Endodermal cell (in vitro differentiated cells): ENCODE measurements around the gene ARHGAP42. TPM values are rescaled to one million over a fixed set of nuclear protein-coding genes. Genes with fewer than 3 reads are reported as not detected.

ENCODE experiments used
- DNase-seq: peaks from one replicate; pipeline ENCODE4 v3.0.0-alpha.2; 2017
- H3K27ac ChIP-seq: 2 replicates; pipeline ENCODE4 v1.5.1; 2013; ENCODE audit warnings: mild to moderate bottlenecking, low read depth, low read length, moderate library complexity
- H3K27me3 ChIP-seq: 2 replicates; pipeline ENCODE4 v1.6.1; 2013; ENCODE audit warnings: mild to moderate bottlenecking, low read length, moderate library complexity; ENCODE audit not compliant: insufficient read depth, control insufficient read depth, poor library complexity, severe bottlenecking
- H3K36me3 ChIP-seq: 2 replicates; pipeline ENCODE4 v1.7.0; 2013; ENCODE audit warnings: mild to moderate bottlenecking, low read length, moderate library complexity; ENCODE audit not compliant: control insufficient read depth, insufficient read depth
- H3K4me1 ChIP-seq: one replicate; pipeline ENCODE4 v1.7.0; 2013; ENCODE audit warnings: low read length; ENCODE audit not compliant: control insufficient read depth, insufficient read depth
- H3K4me3 ChIP-seq: 2 replicates; pipeline ENCODE4 v1.5.1; 2013; ENCODE audit warnings: mild to moderate bottlenecking, low read length, moderate library complexity
- H3K9ac ChIP-seq: 2 replicates; pipeline ENCODE4 v1.6.1; 2013; ENCODE audit warnings: mild to moderate bottlenecking, low read length, moderate library complexity; ENCODE audit not compliant: poor library complexity, severe bottlenecking; ENCODE audit errors: extremely low read depth
- H3K9me3 ChIP-seq: 2 replicates; pipeline ENCODE4 v1.6.1; 2013; ENCODE audit warnings: mild to moderate bottlenecking, low read length, moderate library complexity; ENCODE audit not compliant: control insufficient read depth
- H3K27ac Mint-ChIP-seq: 2 replicates; pipeline ENCODE4 v1.8.0; 2020; ENCODE audit warnings: mixed read lengths
- H3K27me3 Mint-ChIP-seq: 2 replicates; pipeline ENCODE4 v1.8.0; 2021; ENCODE audit warnings: mild to moderate bottlenecking, mixed read lengths; ENCODE audit not compliant: insufficient read depth
- H3K36me3 Mint-ChIP-seq: 2 replicates; pipeline ENCODE4 v1.8.0; 2020; ENCODE audit warnings: low read depth, mixed read lengths
- H3K4me1 Mint-ChIP-seq: 2 replicates; pipeline ENCODE4 v1.8.0; 2020; ENCODE audit warnings: mixed read lengths
- H3K4me3 Mint-ChIP-seq: 2 replicates; pipeline ENCODE4 v1.8.0; 2020; ENCODE audit warnings: mild to moderate bottlenecking, moderate library complexity, mixed read lengths
- H3K9me3 Mint-ChIP-seq: 2 replicates; pipeline ENCODE4 v1.8.0; 2020; ENCODE audit warnings: mild to moderate bottlenecking, mixed read lengths
- WGBS, 2 experiments: methylation state at CpG; one replicate each; pipeline versions ENCODE4 v1.1.5 to v1.1.7; 2013; ENCODE audit warnings: missing lambda C conversion rate in 2 of 2, mixed read lengths in 1 of 2; ENCODE audit not compliant: insufficient coverage in 1 of 2, insufficient read length in 1 of 2; 5-methylcytosine and 5-hydroxymethylcytosine counted together
- total RNA-seq, 2 donors: library from RNA; stranded (reverse); fragmentation: NEBNext Ultra II Directional in 1 of 2; extraction: Animal tissue kit (Norgen Biotek cat#: 25700) in 1 of 2; gene quantifications; 2 replicates in 1 of 2; 3 replicates in 1 of 2; pipeline ENCODE4 v1.2.1, GENCODE V29; 2021
- TF ChIP-seq, protein P1 (sequence below): fragments of 200-600 bp; sonication (generic); conservative IDR thresholded peaks from 2 replicates; pipeline ENCODE4 v1.5.0; 2021; ENCODE audit warnings: antibody characterized with exemption, mild to moderate bottlenecking

ARHGAP42 gene
- total RNA-seq, 2 donors from 2014 or later: 164 to 176 TPM

DNA sequence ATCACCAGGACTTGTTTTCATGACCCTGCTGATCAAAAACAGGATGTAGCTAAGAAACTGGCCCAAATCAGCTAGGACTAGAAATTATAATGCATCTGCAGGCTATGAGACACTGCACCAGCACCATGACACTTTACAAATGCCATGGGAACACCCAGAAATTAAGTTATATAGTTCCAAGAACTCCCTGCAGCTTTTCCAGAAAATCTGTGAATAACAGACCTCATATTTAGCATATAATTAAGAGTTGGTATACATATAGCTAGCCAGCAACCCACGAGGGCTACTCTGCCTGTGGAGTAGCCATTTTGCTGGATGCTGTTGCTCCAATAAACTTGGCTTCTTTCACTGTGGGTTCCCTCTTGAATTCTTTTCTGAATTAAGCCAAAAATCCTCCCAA, 341.6 kb downstream of the ARHGAP42 start:
- TF ChIP-seq, protein P1, sequence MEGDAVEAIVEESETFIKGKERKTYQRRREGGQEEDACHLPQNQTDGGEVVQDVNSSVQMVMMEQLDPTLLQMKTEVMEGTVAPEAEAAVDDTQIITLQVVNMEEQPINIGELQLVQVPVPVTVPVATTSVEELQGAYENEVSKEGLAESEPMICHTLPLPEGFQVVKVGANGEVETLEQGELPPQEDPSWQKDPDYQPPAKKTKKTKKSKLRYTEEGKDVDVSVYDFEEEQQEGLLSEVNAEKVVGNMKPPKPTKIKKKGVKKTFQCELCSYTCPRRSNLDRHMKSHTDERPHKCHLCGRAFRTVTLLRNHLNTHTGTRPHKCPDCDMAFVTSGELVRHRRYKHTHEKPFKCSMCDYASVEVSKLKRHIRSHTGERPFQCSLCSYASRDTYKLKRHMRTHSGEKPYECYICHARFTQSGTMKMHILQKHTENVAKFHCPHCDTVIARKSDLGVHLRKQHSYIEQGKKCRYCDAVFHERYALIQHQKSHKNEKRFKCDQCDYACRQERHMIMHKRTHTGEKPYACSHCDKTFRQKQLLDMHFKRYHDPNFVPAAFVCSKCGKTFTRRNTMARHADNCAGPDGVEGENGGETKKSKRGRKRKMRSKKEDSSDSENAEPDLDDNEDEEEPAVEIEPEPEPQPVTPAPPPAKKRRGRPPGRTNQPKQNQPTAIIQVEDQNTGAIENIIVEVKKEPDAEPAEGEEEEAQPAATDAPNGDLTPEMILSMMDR: no peak
- Mint-ChIP-seq H3K27ac (no peak overlapping the region), H3K4me1 (no peaks in the 10 kb centered on the region), H3K4me3 (no peak overlapping the region), H3K36me3 (no peaks in the 10 kb centered on the region), H3K9me3 (no peaks in the 10 kb centered on the region), H3K27me3 (no peaks in the 10 kb centered on the region)
- Histone ChIP-seq H3K36me3 (no peaks in the 10 kb centered on the region), H3K9ac (no peak overlapping the region), H3K27me3 (no peaks in the 10 kb centered on the region), H3K27ac (no peak overlapping the region), H3K4me3 (no peak overlapping the region), H3K9me3 (no peaks in the 10 kb centered on the region), H3K4me1 (no peaks in the 10 kb centered on the region)
- 74 to 83% methylated on average over 1 of the region's 1 CpG for WGBS, 2 experiments
- DNase-seq: no peak

DNA sequence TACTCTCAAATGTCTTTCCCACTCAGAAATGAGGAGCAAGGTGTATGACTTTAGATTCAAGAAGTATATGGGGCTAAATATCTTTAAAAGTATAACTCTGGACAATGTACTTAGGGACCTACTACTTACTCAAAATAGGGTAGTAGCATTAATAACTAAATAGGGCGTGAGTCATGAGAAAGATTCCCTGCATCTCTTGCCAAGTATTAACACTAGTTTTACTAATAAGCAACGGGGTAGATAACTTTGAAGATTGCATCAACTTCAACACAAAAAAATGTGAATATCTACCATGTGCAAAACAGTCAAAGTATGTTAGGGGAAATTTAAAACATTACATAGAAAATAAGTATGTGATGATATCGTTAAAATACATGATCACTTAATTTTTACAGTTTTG, 342.9 kb downstream of the ARHGAP42 start:
- Histone ChIP-seq H3K4me3 (no peak overlapping the region), H3K36me3 (no peaks in the 10 kb centered on the region), H3K9ac (no peak overlapping the region), H3K4me1 (no peaks in the 10 kb centered on the region), H3K9me3 (no peaks in the 10 kb centered on the region), H3K27ac (no peak overlapping the region), H3K27me3 (no peaks in the 10 kb centered on the region)
- no peak for DNase-seq
- Mint-ChIP-seq H3K27me3 (no peaks in the 10 kb centered on the region), H3K4me3 (no peak overlapping the region), H3K27ac (no peak overlapping the region), H3K9me3 (no peaks in the 10 kb centered on the region), H3K4me1 (no peaks in the 10 kb centered on the region), H3K36me3 (no peaks in the 10 kb centered on the region)
- WGBS, 2 experiments: 100% methylated on average over 3 of the region's 3 CpGs; no CpG with 5 or more reads in 1 of the 2 experiments
- TF ChIP-seq, protein P1: no peak

DNA sequence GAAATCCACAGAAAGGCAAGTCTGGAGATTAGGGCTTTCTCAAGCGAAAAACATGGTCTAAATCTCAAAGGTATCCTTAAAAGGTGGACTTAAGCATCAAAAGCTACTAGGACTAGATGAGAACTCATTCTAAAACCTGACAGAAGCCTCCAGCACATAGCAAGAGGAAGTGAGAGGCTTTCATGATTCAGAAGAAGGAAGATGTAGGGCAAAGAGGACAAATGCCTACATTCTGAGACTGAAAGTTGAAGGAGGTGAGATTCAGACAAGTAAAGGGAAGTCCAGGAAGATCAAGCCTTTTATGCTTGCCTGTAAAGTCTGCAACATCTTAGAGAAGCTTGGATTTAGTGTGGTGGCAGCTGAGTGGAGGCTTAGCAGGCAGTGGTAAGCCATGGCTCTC, 343.6 kb downstream of the ARHGAP42 start:
- H3K36me3 ChIP-seq: no peaks in the 10 kb centered on the region
- WGBS, 2 experiments: 91 to 100% methylated on average over 1 of the region's 1 CpG
- H3K4me1 Mint-ChIP-seq: no peaks in the 10 kb centered on the region
- H3K4me3 ChIP-seq: no peak overlapping the region
- H3K27ac ChIP-seq: no peak overlapping the region
- DNase-seq: no peak
- TF ChIP-seq, protein P1: no peak
- H3K27me3 ChIP-seq: no peaks in the 10 kb centered on the region
- no peaks in the 10 kb centered on the region for H3K27me3 Mint-ChIP-seq
- H3K9ac ChIP-seq: no peak overlapping the region
- H3K4me3 Mint-ChIP-seq: no peak overlapping the region
- H3K9me3 Mint-ChIP-seq: no peaks in the 10 kb centered on the region
- no peak overlapping the region for H3K27ac Mint-ChIP-seq
- no peaks in the 10 kb centered on the region for H3K4me1 ChIP-seq
- H3K36me3 Mint-ChIP-seq: no peaks in the 10 kb centered on the region
- no peaks in the 10 kb centered on the region for H3K9me3 ChIP-seq
